HG03025 (cell line): ENCODE measurements around the gene ANKRD10.

Source experiments
- ATAC-seq: cut with Tn5 transposase; IDR thresholded peaks from one replicate; pipeline ENCODE4 v1.9.1; 2021; ENCODE audit warnings: mild to moderate bottlenecking, moderate library complexity; ENCODE audit not compliant: unreplicated experiment, low FRiP score

Gene ANKRD10

DNA sequence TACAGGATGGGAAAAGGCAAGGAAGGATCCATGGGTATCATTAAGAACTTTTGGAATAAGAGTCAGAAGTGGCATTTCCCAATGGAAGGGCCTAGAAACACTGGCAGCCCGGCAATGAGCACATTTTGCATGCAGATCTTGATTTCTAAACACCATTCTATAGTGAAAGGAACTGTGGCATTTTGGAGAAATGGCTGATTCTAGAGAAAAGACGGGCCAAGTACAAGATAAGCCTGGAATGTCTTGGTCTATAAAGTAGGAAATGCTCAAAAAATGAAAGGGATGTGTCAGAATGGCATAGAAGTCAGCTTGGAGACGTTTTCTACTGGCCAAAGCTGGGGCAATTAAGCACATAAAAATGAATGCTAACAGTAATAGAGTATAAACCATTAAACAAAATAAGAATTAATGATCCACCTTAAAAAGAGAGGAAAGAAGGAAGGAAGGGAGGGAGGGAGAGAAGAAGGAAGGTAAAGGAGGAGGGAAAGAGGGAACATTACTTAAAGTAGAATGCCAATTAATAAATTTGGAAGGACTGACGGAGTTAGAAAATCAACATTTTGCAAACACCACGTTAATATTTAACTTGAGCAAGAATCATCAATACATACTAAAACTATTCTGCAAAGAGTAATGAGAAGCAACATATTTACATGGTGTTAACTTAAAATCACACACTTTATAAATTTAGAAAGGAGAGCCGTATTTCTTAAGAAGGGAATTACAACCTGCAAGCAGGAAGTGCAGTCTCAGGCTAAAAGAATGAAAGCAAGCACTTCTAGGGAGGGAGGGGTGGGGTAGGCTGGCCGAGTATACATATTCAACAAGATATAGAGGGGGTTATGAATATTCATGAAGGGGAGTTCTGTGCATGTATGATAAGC lies 78.9 kb downstream of the ANKRD10 start:
- ATAC-seq: no peak

DNA sequence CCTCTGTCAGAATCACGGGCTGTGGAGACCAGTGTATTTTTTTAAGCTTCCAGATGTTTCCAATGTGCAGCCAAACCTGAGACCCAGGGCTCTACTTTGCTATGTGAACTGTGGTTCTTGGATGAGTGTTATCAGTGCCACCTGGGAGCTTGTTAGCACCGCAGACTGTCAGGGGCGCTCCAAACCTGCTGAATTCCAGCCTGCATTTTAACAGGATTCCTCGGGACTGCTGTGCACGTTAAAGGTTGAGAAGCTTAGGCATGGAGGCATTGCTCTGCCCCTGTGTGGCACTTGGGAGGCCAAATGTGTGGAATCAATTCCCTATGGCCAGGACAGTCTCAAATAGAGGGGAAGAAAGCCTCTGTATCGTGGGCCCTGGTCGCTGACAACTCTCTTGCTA lies 80.3 kb downstream of the ANKRD10 start:
- no peak for ATAC-seq

DNA sequence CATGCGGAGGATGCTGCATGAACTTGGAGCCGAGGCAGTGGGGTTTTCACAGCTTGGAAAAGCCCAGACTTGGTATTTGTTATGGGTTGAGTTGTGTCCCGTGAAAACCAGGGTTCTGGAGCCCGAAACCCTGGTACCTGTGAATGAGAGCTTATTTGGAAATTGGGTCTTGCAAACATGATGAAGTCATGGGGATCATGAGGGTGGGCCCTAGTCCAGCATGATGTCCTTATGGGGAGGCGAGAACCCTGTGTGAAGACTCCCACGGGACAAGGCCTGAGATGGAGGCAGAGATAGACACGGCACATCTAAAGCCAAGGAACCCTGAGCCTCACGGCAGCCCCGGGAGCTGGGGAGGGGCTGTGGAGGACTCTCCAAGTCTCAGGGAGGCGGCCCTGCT lies 82.3 kb downstream of the ANKRD10 start:
- ATAC-seq: no peak

DNA sequence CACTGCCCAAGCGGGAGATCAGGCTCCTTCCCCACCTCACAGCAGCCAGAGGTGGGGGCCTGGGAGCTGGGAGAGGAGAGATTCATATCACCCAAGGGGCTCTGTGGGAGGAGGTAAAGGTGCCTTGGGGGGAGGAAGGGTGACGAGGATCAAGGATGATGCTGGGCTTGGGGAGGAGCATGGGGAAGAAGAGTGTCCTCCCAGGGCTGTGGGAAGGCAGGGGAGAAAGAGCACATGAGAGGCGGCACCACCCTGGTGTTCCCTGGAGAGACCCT lies 82.7 kb downstream of the ANKRD10 start:
- no peak for ATAC-seq

DNA sequence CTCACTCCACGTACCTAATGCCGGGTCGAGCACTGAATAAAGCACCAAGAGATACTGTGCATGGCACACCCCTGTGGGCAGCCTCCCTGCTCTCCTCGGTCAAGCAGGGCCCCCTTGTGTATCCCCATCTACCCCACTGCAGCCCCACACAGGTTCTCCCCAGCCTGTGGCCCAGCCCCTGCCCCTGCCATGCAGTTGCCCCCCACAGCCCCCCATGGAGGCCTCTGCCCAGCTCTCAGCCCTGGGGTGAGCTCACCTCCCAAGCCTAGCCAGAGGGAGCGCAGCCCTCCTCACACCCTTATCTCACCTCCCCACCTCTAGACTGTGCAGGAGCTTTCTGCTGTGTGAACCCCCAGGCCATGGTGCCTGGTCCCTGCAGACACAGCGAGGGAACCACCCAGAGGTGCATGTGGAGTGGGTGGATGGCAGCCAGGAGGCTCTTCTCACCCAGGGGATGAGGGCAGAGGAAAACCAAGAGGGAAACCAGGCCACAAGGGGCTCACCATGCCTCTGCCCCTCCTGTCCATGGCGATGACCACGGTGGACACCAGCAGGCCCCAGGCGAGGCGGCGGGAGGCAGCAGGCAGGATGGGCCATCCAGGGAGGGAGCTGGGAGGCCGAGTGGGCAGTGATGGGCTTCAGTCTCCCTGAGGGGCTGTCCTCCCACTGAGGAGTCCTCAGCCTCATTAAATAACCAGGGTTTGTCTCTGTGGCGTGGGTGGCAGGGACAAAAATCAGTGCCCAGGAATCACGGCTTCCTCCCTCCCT lies 83.2 kb downstream of the ANKRD10 start:
- no peak for ATAC-seq

DNA sequence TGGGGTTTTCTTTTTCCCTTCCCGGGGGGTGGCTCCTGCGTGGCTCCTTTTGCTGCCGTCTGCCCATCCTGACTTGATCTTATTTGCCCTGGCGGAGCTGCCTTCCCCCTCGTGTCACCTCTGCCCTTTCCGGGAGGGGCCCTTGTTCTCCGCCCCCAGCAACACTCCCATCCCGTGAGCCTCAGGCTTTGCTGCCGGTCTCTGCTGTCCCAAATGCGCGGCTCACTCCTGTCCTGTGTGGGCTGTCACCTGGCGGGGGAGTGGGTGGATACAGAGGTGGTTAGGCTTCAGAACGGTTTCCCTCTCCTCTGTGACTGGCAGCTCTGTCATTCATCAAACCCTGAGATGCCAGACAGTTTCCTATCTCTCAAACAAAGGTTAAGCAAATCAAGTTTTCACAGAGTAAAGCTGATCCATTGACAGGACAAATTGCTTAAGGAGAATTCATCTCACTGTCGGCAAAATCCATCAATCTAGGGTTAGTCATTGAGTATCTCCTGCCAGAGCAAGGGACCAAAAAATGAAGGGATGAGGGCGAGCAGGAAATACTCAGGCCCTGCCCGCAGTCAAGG lies 84.0 kb downstream of the ANKRD10 start:
- ATAC-seq: no peak

DNA sequence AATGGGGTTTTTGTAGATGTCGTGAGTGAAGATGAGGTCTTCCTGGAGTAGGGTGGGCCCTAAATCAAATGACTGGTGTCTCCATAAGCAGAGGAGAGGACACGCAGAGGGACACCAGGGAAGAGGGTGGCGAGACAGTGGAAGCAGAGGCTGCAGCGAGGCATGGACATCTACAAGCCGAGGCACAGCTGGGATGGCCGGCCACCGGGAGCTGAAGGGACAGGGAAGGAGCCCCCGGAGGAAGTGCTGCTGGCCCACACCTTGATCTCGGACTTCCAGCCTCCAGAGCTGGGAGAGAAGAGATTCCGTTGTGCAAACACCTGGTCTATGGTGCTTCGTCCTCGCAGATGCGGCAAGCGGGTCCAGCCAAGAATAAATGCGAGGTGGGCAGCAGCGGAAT lies 84.5 kb downstream of the ANKRD10 start:
- no peak for ATAC-seq

DNA sequence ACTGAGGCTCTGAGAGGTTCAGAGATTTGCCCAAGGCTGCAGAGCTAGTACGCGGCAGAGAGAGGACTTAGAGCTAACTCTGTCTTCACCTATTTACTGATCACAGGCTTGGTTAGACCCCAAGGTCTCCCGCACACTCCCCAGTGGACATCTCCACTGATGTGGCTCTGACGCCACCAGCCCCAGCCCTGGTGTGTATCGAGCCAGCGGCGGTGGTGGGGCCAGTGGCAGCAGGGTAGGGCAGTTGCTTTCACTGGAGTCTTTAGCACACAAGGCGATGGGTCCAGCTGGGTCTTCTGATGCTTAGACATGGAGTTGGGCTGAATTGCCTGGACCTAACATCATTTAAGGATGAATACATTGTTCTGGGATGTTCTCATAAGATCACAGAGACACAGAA lies 85.4 kb downstream of the ANKRD10 start:
- ATAC-seq: no peak

DNA sequence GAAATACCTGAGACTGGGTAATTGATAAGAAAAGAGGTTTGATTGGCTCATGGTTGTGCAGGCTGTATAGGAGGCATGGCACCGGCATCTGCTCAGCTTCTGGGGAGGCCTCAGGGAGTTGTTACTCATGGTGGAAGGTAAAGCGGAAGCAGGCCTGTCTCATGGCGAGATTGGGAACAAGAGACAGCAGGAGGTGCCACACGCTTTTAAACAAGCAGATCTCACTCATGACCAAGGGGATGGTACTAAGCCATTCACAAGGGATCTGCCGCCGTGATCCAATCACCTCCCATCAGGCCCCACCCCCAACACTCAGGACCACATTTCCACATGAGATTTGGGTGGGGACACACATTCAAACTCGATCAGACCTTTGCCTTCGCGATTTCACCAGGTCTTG lies 86.2 kb downstream of the ANKRD10 start:
- ATAC-seq: no peak
